SU-DHL-6 (cell line): ENCODE results near the gene GDNF.

ENCODE experiments used
- CTCF ChIP-seq: fragments of 200-600 bp; sonication (generic); IDR thresholded peaks from one replicate; pipeline ENCODE4 v1.5.1; 2017; ENCODE audit warnings: antibody characterized with exemption, mild to moderate bottlenecking, low read length, moderate library complexity; ENCODE audit not compliant: insufficient read depth, poor library complexity, severe bottlenecking
- EZH2phosphoT487 ChIP-seq: fragments of 200-600 bp; sonication (generic), shearing (Covaris generic); conservative IDR thresholded peaks from 2 replicates; pipeline ENCODE4 v1.6.1; 2018; ENCODE audit warnings: mild to moderate bottlenecking, antibody characterized with exemption, low read length, moderate library complexity, mixed read lengths

DNA sequence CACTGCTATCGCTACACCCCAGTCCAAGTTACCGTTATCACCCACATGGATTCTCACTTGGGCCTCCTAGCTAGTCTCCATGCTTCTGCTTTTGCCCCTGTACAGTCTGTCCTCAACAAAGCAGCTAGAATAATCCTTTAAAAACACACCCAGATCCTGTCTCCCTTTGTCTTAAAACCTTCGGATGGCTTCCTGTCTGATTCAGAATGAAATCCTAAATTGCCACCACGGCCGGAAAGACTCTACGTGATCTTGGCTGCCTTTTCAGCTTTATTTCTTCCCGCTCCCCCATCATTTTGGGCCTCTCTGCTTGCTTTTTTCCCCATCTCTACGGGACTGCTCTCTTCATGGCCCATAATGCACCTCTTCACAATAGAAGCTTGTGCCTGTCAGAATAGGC lies 33.4 kb downstream of the GDNF start:
- TF ChIP-seq CTCF (no peak), EZH2phosphoT487 (no peak)
